Bone marrow (tissue), 2 donors: ENCODE data around the gene WDR7.

ENCODE experiments used
- DNase-seq, 2 donors: peaks; one replicate each; lab custom pipeline; 2025; lab: John Stamatoyannopoulos, UW

The WDR7 gene

GRCh38 chr18:56804395-56804794 lies 153.2 kb downstream of the WDR7 start:
- no peak for DNase-seq

GRCh38 chr18:56807901-56808300 lies 156.7 kb downstream of the WDR7 start:
- DNase-seq = no peak

- no peak for DNase-seq
Observed at GRCh38 chr18:56812674-56813073, 161.5 kb downstream of the WDR7 start.

DNA sequence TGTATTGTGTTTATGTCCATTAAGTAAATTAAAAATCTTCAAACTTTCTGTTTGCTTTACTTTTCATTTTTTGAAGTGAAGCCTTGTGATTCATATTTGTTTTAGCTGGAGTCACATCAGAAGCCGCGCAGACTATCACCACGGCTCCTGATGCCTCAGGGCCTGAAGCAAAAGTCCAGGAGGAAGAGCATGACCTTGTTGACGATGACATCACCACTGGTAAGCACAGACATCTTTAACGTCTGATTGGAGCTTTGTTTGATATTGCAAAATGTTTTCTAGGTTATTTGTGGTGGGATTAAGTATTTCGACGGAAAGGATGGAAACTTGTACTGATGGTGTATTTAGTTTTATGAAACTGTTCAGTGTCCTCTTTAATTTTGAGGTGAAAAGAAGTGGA lies 164.8 kb downstream of the WDR7 start:
- DNase-seq = no peak

GRCh38 chr18:56823986-56824565 lies 172.9 kb downstream of the WDR7 start:
- DNase-seq = no peak

- DNase-seq = no peak
Observed at GRCh38 chr18:56825321-56825720, 174.2 kb downstream of the WDR7 start.

DNA sequence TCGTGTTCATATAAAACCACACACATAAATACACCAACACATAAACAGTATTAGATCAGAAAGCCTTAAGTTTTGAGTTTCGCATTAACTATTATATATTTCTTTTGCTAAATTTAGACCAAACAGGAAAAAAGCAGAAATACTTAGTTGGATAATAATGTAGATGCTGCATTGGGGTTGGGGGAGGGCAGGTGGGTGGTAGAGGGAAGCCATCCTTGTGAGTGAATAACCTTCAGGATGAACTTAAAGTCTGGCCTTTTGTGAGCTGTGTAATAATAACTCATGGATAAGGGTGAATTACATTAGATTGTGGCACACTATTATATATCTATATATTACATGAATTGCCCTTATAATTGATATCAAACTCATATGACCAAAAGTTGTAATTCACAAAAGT lies 174.7 kb downstream of the WDR7 start:
- no peak for DNase-seq

DNA sequence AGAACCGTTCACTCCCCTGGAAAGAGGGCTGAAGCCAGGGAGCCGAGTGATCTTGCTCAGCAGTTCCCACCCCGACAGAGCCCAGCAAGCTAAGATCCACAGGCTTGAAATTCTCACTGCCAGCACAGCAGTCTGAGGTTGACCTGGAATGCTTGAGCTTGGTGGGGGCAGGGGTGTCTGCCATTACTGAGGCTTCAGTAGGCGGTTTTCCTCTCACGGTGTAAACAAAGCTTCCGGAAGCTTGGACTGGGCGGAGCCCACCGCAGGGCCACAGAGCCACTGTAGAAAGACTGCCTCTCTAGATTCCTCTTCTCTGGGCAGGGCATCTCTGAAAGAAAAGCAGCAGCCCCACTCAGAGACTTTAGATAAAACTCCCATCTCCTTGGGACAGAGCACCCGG lies 180.8 kb downstream of the WDR7 start:
- DNase-seq = no peak

- no peak for DNase-seq
Observed at GRCh38 chr18:56835331-56835730, 184.2 kb downstream of the WDR7 start.

DNA sequence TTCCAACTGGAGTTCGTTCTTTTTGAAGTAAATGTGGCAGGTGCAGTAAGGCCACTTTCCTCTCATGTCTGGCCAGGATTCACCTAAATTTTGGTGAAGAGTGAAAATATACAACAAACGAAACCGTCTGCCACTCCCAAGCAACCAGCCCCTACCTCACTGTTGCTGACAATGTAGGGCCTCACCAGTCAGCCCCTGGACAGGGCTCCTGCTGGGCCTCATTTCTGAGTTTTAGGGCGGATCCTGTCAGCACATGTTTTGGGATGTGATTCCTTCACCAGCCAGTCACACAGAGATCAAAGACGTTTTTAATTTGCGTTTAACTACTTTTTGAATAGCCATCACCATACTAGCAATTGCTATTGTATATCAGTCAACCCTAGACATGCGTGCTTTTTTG lies 185.0 kb downstream of the WDR7 start:
- DNase-seq = no peak

- DNase-seq = no peak
Observed at GRCh38 chr18:56841836-56842235, 190.7 kb downstream of the WDR7 start.

GRCh38 chr18:56843241-56843640 lies 192.1 kb downstream of the WDR7 start:
- DNase-seq = no peak

GRCh38 chr18:56844556-56844955 lies 193.4 kb downstream of the WDR7 start:
- DNase-seq = no peak

DNA sequence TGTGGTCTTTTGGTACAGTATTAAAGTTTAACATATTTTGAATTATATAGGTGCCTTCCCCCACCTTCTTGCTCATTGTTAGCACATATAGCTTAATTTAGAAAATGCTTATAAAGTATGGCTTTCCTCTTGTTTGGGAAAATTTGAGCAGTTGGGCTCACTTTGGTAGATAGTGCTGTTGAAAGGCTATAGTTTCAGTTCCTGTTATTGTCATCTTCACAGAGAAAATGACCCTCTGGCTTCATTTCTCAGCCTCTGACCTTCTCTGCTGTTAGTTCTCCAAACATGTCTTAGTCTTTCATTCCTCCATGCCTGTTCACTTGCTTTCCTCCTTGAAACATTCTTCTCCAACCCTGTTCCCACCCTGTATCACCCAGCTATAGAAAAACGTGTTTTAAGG lies 200.6 kb downstream of the WDR7 start:
- DNase-seq = no peak

DNA sequence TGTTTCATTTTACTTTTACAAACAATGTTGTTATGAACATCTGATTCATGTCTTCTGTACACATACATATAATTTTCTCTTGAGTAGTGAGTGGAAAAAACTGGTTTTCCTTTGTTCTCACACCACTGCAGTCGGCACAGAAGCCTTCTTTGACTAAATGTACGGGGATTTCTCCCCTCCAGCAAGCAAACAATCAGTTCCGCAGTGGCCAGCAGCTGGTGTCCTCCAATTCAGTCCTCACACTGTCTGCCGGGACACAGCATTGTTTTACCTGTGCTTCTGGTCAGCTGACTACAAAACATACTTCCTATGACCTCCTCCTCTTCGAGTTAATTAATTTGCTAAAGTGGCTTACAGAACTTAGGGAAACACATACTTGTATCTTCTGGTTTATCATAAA lies 202.8 kb downstream of the WDR7 start:
- DNase-seq = no peak

DNA sequence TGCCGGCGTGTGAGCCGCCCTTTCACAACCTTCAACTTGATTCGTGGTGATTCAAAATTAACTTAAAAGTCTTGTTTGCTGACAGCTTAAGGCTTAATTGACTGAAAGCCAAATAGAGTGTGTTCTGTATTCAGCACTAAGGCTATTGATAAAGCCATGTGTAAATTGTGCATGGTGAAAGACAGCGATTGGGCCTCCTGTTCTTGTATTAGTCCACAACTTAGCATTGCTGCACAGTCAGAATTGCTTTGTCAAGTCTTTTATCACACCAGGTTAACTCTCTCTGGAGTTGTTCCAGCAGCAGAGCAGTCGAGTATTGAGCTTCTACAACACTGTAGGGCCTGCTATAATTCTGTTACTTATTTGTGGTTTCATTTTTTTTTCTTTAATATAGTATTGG lies 210.1 kb downstream of the WDR7 start:
- DNase-seq = no peak

DNA sequence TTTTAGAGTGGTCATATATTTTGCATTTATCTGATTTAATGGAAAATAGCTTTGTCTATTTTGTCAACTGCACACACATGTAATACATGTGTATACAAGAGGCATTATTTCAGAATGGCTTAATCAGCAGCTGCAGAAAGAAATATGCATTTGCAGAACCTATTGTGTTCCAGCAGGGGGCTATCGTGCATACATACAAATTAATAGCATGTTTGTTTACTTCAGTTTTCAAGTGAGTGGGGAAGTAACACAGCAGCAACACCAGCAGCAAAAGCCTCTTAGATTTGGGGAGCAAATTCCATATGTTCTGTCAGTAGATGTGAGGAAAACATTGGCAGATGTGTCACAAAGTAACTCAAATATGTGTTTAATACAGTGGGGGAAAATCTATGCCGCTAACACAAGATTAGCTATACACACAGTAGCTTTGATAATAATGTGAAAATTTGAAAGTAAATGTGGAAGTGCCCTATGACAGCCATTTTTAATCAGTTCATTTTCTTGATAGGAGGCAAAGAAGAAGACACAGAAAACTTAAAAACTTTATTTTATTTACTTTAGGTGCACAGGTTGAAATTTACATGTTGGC lies 218.1 kb downstream of the WDR7 start:
- DNase-seq = peak in 1 of 2 donors; percentile 33

DNA sequence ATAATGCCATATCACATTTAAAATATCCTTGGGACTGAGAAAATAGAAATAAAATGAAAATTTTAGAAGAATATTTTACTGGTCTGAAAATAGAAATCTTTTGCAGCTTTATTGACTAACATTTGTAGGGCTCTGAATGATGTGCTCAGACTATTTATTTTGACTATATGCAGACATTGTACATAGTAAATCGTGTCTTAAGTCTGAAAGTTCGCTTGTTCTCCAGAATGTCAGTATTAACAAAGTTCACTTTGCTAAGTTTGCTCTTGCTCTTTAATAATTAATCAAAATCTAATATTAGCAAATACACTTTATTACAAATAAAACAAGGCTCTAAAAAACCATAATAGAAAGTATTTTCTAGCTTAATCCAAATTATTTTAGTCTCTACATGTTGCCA lies 219.8 kb downstream of the WDR7 start:
- DNase-seq = no peak

DNA sequence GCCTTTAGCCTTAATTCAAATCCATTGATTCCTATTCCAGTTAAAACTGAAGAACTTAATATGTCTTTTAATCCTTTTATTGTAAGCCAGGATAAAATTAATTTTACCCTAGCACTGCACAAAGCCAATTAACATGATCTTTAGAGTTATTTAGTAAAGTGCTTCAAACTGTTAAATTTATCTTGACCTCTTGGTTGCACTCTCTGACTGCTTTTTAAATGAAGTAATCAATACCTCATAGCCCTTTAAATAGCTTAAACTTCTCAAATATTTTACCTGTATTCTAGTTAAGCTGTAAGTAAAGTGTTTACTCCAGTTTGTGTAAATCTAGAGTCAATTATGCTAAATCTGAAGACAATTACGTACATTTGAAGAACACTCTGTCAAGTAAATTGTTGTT lies 221.0 kb downstream of the WDR7 start:
- DNase-seq = no peak

DNA sequence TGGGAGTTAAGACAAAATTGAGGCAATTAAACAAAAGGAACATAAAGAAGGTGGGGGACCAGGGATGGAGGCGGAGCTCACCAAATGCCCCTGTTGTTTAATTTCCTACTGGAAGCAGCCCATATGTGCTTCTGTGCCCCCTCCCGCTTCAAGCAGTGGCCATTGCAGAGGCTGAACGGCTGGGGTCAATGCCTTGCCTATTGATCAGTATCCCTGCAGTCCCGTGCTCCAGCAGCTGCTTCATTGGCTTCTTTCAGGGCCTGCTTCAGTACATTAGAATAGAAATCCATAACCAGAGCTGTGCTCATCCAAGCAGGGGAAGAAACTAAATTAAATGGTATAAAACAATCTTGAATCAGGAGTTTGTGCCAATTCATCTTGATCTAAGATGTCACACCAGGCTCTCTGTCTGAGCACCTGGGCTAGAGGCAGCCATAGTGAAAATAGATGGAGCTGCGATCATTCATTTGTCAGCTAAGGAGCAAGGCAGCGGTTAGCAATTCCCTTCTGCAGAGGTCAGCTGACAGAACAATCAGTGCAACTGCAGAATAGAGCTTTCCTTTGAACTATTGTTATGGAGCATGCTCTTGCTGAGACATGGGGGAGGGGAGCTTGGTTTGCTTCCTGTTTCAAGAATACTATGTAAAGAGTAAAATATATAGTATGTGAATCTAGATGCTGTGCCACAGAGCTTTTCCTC lies 222.4 kb downstream of the WDR7 start:
- no peak for DNase-seq

DNA sequence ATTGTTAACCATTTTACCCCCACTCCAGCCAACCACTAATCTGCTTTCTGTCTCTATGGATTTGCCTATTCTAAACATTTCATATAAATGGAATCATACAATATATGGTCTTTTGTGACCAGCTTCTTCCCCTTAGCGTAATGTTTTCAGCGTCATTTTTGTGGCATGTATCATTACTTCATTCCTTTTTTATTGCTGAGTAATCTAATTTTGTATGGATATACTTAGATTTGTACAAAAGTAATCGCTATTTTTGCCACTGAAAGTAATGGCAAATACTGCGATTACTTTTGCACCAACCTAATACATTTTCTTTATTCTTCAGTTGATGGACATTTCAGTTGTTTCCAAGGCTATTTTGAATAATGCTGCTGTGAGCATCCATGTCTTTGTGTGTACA lies 227.6 kb downstream of the WDR7 start:
- DNase-seq = no peak

DNA sequence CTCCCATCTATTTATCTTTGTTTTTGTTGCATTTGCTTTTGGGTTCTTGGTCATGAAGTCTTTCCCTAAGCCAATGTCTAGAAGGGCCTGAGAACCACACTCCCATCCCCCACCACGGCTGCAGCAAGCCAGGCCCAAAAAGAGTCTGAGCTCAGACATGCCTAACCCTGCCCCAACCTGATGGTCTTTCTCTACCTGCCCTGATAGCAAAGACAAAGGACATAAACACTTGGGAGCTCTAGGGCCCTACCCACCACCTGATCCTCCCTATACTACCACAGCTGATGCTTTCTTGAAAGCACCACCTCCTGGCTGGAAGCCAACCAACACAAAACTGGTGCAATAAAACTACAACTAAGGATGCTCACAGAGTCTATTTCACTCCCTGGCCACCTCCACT lies 233.4 kb downstream of the WDR7 start:
- no peak for DNase-seq

GRCh38 chr18:56888978-56889377 lies 237.8 kb downstream of the WDR7 start:
- no peak for DNase-seq

GRCh38 chr18:56889621-56890020 lies 238.5 kb downstream of the WDR7 start:
- DNase-seq = no peak
